ENCODE results near the gene ARSJ.
"Not testable (repeated sequence)": the region's sequence is repeated elsewhere in the genome, so short reads cannot be mapped to it uniquely, and the experiment has no call there.

Gene ARSJ

DNA sequence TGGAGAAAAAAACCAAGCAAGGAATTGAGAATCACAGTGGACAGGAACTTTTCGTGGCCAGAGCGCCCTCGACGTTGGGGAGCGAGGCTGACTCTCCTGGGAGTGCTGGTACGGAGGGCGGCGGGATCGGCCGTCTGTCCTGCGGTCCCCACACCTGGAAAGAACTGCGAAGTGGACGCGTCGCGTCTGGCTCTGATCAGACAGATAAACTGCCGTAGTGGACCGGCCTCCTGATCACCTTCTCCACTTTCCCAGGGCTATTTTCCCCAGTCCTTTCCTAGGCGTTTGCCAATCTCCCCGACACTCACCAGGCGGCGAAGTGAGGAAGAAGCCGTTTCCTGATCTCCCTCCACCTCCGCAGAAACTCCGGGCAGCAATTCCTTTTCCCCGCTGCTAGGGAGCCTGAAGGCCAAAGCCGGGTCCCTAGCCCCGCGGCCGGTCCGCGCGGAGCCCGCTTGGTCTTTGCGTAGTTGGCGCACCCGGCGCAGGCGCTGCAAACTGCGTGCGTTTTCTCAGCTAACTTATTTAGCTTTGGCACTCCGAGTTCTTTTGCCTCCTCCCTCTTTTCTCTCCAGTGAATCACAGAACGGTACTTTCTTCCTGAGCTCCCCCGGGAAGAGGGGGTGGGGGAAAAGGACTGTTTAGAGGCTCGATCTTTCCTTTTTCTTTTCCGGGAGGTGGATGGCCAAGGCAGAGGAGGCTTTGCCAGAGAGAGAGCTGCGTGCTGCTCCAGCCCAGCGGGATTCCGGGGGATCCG lies at the start of gene ARSJ:
TSS of gene ARSJ (minus strand) at position 500 of the 757 bp plus-strand sequence. CDS start 813 bp downstream, outside the sequence.
- no peak for DNase-seq

DNA sequence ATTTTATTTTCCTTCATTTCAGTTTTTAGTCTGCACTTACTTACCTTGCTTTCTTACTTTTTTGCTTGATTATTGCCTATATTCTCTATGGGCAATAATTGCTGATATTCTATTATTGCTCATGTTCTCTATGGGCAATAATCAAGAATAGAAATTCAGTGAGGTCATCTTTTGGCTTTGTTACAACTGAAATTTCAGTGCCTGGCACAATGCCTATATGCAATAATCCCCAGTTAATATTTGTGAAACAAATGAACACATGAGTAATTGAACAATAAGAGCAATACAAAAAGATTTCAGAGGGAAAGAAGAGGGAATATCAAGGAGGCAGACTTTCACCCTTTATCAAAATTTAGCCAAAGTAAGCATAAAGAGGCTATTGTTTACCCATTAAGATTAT lies 48.6 kb upstream of the ARSJ start:
- no peak for DNase-seq

DNA sequence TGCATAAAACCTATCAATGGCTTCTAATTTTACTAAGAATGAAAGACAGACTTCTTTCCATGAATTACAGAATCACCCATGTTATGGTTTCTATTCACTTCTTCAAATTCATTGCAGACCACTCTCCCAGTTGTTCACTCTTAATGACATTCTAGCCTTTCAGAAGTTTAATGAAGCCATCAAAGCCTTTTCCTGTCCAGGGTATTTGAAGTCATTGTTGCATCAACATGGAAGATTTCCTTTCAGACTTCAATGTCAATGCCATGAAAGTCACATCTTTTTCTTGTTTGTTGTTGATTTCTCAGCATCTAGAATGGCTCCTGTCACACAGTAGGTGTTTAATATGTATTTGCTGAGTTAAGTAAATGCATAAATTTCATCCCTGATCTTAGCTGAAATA lies 48.1 kb upstream of the ARSJ start:
- no peak for DNase-seq

DNA sequence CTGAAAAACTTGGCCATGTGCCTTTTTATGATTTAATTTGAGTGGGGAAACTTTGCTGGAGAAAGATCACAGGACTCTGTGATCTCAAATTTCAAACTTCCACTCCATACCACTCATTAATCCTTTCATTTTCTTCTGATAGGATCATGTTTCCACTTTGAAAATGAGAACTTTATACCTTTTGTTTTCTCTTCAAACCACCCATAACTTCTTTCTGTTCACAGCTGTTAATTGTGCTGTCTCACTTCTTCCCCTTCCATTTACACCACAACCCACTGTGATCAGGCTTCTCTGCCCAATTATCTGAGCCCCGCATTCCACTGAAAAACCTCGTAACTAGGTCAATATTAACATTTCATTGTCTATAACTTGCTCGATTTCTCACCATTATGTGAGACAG lies 47.0 kb upstream of the ARSJ start:
- DNase-seq = no peak

DNA sequence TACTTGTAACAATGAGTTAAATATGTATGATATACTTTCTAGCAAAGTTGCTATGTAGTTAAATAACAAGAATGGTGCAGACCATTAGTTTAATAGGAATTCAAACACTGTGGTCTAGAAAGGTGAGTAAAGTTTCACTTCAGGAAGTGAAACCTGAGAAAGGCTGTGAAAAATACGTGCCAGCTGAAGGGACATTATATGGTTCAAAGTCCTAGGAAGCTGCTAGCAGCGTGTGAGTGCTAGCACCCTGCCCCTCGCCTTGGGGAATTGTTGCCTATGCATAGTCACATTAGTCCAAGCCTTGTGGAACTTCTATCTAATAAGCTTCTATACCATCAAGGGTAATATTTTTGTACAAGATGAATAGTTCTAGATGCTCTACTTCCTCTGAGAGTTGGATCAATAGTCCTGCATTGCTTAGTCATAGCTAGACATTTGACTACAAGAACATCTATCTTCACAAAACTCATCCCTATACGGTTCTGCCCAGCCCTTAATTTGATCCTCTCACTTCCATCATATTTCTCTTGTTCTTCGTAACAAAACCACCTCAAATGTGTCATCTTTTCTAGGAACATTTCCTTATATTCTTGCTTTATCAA lies 45.8 kb upstream of the ARSJ start:
- no peak for DNase-seq

DNA sequence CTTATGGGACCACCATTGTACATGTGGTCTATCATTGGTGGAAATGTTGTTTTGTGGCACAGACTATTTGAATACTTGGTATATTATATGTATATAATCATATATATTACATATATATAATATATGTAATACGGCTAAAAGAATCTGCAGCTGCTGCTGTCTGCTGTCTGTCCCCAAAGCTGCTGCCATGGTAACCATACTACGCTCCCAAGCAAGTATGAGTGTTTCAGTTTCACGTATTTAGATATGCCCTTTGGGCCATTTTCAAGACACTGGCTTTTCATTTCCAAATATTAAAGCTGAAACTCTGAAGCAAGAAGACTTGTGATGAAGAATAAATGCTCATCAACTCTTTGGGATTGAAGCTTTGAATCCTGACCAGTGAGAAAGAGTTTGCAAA lies 42.0 kb upstream of the ARSJ start:
- DNase-seq = no peak

DNA sequence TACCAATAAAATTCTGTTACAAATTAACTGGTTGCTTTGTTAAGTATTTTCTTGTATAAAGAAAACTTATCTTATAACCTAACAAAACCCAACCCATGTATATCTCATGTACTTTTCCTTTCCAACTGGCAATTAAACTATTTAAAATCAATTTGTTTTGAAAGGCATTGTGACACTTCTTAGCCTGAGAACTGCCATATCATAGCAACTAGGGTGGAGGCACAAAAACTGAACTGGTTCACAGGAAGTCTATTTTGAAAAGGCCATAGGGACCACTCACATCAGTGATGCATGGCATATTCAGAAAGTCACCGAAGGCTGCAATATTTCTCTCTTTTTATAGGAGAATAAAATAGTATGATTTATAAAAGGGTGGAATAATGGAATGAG lies 40.5 kb upstream of the ARSJ start:
- no peak for DNase-seq

DNA sequence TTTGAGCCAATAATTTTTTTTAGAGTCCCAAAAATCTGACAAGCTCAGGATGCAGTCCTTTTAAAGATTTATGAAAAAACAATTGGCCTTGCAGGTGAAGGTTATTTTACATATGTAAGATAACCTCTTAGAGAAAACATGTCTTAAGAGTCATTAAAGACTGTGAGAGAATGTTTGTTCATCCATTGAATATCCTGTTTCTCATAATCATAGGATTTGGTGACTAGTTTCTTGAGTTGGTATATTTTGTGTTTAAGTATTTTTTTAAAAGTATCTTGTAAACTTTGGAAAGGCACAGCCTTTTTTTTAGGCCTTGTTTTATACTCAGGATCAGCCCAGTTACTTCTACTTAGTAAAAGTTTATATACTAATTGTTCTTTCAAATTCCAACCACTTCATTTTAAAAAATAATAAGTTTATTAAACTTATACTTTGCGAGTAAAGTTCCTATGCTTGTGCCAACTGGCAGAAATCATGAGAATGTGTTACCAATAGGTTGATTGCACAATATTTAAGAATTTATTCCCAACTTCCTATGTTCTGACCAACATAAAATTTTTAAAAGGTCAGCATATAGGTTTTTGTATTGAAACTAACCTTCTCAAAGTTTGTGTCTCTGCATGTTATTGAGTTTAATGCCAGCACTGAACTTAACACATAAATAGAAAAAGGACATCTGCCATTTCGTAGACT lies 40.0 kb upstream of the ARSJ start:
- DNase-seq = no peak

DNA sequence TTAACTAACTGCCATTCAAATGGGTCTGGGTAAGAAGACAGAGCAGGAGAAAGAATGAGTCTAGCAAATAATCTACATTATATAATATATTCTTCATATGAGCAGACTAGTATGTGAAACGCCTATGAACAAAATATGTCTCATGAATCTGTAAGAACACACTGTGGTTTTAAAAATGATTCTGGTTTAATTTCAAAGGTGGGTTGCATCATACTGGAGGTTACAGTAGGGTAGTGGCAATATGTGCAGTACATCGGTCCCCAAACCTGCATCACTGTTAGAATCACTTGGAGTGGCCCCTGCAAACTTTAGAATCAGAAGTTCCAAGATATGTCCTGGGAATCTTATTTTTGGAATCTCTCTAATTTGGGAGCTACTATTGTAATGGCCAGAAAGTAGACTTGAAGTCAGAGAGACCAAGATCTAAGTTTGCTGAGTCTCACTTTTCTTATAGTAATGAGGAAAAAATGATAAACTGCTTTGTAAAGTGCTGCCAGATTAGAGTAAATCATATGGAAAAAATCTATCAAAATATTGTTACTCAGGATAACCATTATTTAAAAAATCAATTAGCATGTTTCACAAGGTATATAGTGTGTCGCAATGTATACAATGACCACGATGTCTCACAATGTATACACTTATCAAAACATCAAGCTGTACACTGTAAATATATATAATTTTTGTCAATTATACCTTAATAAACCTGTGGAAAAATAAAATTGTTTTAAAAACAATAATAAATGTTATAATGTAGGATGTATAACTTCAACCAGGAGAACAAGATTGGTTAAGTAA lies 37.9 kb upstream of the ARSJ start:
- DNase-seq = no peak

DNA sequence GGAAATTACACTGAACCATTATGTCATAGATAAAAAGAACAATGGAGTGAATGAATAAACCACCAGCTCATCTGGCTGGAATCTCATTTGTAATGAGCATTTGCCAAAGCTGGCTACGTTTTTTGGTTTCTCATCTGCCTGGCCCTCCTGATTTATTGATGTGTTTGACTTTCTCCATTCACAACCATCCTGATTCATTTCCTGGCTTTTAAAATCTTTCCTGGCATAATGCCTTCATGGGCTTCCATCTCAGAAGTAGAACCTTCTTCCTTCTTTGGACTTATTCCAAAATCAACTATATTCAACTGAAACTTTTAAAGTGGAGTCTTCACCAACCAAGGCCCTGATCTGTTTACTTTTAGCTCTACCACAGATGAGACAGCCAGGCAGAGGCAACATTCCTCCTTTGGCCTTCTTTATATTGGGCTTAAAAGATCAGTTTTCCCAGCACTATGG lies 36.0 kb upstream of the ARSJ start:
- DNase-seq = no peak

DNA sequence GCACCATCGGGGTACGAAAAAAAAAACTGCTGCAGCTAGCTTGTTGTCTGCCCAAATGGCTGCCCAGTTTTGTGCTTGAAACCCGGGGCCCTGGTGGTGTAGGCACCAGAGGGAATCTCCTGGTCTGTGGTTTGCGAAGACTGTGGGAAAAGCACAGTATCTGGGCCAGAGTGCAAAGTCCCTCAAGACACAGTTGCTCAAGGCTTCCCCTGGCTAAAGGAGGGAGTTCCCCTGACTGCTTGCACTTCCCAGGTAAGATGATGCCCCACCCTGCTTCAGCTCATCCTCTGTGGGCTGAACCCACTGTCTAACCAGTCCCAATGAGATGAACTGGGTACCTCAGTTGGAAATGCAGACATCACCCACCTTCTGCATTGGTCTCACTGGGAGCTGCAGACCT lies 33.8 kb upstream of the ARSJ start:
- DNase-seq = not testable (repeated sequence)

DNA sequence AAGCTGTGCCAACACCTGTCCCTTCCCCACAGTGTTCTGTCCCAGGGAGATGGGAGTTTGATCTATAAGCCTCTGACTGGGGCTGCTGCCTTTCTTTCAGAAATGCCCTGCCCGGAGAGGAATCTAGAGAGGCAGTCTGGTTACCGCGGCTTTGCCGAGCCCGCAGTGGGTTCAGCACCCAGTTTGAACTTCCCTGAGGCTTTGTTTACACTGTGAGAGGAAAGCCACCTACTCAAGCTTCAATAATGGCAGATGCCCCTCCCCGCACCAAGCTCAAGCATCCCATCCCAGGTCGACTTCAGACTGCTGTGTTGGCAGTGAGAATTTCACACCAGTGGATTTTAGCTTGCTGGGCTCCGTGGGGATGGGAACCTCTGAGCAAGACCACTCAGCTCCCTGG lies 33.3 kb upstream of the ARSJ start:
- DNase-seq = no peak

DNA sequence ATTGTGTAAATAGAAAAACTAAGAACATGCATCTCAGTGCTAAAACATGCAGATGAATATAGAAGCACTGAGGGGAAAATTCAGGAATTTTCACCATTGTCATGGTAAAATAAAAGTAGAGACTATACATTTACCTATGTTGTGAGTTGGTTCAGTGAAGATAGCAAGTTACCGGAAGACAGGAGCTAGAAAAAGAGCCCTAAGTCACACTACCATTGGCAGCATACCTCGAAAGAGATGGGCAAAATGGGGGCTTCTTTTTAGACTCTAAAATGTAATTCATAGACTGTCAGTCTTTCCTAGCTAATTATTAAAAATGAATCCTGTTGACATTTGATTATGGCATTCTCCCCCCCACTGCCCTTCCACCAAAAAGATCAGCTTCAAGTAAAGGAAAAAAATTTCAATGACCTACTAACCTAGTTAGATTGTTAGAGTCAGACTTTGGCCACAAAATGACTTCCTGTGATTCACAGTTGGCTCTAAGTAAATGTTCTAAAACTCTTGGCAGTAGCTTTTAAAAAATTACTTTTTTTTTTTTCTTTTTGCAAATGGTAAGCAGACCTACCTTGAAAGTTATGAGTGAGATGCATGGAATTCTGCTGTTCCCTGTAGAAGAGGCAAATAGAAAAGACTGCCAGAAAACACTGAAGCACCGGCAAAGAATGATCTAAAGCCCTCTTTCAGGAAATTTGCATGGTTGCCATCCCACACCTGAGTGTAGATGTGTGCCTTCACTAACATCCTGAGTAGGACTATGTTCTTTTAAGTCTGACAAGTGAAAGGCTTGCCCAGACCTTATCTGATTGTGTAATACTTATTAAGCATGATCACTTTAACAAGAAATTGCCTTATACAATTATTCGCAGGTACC lies 26.4 kb upstream of the ARSJ start:
- no peak for DNase-seq

DNA sequence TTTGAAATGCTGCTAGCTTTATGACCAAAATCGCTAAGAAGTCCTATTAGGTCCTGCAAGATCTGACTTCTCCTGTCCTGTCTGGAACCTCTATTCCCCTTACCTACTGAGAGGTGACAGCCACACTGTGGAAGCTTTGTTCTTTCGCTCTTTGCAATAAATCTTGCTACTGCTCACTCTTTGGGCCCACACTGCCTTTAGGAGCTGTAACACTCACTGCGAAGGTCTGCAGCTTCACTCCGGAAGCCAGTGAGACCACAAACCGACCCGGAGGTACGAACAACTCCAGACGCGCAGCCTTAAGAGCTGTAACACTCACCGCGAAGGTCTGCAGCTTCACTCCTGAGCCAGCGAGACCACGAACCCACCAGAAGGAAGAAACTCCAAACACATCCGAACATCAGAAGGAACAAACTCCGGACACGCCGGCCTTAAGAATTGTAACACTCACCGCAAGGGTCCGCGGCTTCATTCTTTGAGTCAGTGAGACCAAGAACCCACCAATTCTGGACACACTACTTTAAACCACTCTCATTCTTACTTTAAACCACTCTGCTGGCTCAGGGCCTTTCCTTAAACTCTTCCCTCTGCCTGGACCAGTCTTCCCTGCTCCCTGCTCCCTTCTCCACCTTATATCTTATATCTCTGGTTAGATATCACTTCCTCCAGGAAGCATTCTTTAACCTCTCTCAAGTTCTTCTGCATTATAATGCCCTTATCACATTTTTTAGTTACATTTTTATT lies 25.2 kb upstream of the ARSJ start:
- not testable (repeated sequence) for DNase-seq

DNA sequence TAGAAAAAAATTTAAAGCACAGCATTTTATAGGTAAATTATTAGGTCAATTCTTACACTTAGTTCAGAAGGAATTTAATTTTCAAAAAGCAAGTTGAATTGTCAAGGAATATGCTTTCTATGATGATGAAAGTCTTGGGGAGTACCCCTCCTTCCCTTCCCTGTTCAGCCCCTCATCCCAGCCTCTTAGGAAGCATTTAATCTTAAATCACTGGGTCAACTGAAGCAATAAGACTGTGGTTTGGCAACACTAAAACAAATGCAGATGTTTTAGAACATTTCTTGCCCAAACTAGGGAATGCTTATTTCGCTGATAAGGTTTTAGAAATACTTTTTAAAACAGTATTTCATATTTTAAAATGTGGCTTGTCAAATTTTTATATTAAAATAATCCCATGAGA lies 19.1 kb upstream of the ARSJ start:
- no peak for DNase-seq

DNA sequence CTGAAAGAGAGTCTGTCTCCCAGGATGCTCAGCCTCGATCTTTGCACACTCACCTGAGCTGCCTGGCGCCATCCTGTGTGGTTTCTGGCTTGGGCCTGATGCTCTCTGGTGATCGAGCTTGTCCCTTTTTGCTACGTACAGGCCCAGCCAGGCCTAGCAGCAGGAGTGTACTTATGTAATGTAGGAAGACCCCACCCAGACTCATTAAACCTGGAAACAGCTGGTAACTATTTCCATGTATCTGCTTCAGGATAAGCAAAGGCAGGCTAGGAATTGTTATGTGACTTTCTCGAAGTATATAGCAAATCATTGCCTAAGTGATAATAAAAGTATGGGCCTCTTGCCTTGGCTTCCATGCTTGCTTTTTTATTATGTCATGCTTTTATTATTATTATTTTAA lies 18.6 kb upstream of the ARSJ start:
- no peak for DNase-seq

DNA sequence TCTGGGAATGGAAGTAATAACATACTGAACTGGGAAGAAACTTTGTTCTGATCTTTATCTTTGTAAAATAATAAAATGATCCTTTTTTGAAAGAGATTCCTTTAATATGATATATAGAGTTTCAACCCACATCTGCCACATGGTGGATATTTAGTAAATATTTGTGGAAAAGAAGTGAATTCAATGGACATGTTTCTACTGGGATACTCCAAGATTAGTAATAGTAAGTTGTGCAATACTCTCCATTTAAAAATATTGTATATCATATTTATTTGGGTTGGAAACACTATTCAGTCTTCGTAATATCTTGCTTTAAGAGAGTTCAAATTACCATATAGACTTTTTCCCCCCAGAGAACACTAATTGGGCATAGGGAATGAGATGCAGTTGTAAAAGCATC lies 17.8 kb upstream of the ARSJ start:
- no peak for DNase-seq

DNA sequence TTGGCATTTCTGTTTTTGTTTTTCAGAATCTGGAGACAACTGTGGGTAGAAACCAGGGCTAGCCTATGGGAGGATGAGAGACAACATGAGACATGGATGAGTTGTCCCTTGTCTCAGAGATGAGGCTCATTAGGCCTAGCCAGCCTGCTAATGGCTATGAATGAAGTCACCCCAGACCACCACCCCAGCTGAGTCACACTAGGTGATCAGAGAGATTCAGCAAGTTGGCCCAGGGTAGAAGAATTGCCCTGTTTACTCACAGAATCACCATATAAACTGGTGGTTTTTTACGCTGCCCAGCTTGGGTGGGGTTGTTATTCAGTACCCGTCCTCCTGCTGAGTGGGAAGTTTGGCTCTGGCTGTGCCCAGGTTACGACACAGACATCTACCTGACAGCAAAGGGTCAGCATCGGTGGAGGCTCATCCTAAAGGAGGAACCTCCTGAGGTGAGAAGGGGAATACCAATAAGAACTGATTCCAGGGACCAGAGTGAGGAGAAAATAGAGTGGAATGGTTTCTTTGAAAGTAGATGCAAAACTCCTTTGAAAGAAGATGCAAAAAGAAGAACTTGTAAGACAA lies 17.2 kb upstream of the ARSJ start:
- DNase-seq = no peak

DNA sequence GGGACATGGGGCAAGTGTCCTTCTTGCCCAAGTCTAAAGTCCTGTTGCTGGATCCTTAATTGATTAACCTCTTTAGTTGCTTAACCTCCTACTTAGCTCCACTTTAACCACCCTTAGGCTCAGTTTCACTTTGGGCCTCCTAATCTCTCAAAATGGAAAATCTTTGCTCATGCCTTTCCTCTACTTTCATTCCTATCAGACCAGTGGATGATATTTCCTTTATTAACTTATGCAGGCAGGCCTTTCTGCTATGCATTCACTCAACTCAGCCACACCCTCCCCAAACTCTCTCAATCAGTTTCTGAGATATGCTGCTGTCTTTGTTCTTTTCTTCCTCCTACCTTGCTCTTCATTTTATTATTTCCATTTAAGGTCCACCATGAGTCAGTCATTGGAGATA lies 14.4 kb upstream of the ARSJ start:
- DNase-seq = no peak

DNA sequence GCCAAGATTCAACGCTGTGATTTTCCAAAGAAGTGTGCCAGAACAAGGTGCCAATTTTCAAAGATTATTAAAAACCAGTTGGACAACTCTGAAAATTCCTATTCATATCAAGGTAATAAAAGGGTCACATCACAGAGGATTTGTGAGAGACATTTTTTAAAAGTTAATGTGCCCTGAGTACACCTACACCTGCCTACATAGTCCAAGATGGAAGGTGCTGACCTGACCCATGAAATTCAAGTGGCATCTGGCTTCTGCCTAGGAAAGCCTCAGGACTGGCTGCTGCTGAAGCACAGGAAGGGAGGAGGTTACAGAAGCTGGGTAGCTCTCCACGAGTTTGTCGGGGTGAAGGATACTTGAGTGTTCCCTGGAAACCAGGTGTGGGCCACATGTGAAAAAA lies 11.4 kb upstream of the ARSJ start:
- DNase-seq = no peak

DNA sequence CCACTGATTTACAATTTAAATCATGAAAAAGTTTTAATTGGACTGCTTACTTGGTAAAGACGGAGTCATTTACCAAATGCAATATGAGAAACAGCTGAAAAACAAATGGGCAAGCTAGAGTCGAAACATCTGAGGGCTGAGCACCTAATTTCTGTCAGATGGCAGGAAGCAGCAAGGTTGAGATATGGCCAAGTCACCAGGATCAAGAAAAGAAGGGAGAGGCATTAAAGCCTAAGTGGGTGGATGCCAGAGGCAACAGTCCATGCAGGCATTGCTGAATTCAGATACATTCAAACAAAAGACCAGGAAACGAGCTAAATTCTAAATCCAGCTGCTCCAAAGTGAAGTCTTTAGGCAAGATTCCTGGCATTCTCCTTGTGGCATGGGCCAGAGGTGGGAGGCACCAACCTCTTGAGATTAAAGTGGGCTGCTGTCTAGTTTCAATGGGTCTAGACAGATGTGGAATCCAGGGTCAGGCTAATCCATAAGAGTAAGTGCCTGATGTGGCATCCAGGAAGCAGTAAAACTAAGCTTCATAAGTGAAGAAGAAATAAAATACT lies 8.0 kb upstream of the ARSJ start:
- no peak for DNase-seq
